GM19467 (cell line): Measurements from ENCODE around the gene TOR1B.
"Not testable (repeated sequence)": the region's sequence is repeated elsewhere in the genome, so short reads cannot be mapped to it uniquely, and the experiment has no call there.

Experiments used
- ATAC-seq: cut with Tn5 transposase; IDR thresholded peaks from one replicate; pipeline ENCODE4 v1.9.1; 2021; ENCODE audit warnings: mild to moderate bottlenecking, moderate library complexity; ENCODE audit not compliant: unreplicated experiment

The TOR1B gene

DNA sequence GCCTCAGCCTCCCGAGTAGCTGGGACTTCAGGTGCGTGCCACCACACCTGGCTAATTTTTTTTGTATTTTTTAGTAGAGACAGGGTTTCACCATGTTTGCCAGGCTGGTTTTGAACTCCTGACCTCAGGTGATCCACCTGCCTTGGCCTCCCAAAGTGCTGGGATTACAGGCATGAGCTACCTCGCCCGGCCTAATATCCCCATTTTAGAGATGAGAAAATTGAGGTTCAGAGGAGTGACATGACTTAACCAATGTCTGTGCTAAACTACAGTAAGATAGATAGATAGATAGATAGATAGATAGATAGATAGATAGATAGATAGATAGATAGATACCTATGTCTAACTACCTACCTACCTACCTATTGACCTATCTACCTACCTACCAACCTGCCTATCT, 26.9 kb upstream of the TOR1B start:
- not testable (repeated sequence) for ATAC-seq

DNA sequence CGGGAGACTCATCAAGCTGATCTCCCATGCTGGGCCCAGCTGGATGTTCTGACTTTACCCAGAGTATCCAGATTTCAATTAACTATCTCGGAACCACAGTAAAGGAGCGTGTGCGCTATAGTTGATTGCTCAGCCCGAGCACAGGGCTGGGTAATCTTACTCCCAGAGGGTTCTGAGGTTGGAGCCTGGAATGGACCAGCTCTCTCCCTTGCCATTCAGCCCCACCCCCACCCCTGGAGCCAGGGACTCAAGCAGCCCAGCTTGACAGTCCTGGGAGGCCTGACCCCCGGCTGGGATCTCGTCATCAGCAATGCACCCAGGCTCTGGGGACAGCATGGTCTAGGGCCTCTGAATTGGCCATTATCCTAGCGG, 26.4 kb upstream of the TOR1B start:
- no peak for ATAC-seq

DNA sequence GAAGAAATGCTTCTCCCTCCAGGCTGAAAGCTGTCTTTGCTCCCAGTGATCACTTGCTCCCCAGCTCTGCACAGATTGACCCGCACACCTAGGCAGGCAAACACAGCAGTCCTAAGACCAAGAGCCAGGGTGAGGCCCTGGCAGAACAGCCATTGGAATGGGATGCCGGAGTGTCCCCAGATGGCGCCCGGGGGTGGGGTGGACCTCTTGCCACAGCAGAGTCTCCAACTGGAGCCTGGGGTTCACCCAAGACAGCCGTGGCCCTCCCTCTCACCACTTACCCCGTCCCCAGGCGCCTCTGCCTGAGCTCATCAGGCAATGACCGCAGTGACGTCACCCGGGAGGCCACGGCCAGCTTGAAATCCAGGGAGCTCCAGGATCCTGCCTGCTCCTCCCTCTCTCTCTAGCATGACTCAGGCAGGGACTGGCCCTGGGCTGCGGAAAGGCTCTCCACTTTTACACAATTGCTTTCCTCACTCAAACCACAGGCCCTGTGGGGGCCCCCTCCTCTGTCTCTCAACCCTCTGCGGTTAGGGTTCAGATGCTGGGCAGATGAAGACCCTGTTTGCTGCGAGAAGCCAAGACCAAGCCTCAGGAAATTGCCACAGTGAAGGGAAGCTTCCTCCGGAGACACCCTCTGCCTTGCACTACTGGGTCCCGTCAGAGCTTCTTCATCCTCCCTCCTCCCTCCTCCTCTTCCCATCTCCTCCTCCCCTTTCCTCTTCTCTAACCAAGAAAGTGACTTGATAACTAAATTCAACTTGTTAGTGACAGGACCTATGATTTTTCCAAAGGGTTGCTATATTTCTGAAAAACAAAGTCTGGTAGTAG, 25.8 kb upstream of the TOR1B start:
- ATAC-seq: no peak

DNA sequence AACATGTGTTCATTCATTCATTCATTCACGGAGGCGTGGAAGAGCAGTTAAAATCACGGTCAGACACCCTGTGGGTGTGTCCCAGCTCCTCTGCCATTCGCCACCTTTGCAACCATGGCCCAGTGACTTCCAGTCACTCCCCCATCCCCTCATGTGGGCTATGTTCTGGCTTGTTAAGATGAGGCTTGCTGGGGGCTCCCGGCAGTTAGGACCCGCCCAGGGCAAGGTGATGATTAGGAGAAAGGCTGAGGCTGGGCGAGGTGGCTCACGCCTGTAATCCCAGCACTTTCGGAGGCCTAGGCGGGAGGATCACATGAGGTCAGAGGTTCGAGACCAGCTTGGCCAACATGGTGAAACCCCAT, 25.2 kb upstream of the TOR1B start:
- ATAC-seq: no peak

DNA sequence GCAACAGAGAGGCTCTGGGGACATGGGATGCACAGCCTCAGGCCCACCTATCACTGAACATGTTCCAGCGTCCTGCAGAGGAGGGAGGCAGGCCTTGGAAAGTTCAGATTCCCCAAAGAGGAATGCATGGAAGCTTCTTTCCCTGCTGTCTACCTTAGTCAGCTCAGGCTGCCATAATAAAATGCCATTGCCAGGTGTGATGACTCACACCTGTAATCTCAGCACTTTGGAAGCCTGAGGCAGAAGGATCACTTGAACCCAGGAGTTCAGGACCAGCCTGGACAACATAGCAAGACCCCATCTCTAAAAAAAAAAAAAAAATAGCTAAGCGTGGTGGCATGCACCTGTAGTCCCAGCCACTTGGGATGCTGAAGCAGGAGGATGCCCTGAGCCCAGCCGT, 24.5 kb upstream of the TOR1B start:
- no peak for ATAC-seq

DNA sequence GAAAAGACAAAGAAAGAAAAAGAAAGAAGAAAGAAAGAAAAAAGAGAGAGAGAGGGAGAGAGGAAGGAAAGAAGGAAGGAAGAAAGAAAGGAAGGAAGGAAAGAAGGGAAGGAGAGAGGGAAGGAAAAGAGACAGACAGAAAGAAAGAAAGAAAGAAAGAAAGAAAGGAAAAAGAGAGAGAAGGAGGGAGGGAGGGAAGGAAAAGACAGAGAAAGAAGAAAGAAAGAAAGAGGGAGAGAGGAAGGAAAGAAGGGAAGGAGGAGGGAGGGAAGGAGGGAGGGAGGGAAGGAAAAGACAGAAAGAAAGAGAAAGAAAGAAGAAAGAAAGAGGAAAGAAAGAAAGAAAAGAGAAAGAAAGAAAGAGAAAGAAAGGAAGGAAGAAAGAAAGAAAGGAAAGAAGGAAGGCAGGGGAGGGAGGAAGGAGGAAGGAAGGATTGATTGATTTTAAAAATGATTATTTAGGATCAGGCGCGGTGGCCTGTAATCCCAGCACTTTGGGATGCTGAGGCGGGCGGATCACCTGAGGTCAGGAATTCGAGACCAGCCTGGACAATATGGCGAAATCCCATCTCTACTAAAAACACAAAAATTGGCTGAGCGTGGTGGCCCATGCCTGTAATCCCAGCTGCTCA, 23.3 kb upstream of the TOR1B start:
- ATAC-seq: no peak

DNA sequence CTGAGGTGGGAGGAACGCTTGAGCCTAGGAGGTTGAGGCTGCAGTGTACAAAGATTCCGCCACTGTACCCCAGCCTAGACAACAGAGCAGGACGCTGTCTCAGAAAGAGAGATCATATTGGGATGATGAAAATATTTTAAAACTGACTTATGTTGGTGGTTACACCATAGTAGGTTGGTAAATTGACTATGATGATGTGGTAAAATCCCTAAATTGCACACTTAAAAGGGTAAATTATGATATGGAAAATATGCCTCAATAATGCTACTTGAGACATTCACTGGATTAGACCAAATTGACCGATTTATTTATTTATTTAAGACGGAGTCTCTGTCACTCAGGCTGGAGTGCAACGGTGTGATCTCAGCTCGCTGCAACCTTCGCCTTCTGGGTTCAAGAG, 21.9 kb upstream of the TOR1B start:
- ATAC-seq: no peak

DNA sequence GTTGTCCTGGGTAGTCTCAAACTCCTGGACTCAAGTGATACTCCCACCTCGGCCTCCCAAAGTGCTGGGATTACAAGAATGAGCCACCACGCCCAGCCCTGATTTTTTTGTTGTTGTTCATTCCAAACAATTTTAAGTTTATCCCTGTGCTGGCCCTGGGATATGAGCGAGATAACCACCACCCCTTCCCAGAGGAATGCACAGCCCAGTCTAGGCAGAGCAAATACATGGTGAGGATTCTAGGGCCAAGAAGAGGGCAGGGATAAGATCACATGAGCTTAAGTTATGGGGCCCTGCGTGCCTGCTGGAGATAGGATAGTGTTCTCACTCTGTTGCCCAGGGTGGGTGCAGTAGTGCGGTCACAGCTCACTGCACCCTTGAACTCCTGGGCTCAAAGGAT, 21.0 kb upstream of the TOR1B start:
- ATAC-seq: no peak

DNA sequence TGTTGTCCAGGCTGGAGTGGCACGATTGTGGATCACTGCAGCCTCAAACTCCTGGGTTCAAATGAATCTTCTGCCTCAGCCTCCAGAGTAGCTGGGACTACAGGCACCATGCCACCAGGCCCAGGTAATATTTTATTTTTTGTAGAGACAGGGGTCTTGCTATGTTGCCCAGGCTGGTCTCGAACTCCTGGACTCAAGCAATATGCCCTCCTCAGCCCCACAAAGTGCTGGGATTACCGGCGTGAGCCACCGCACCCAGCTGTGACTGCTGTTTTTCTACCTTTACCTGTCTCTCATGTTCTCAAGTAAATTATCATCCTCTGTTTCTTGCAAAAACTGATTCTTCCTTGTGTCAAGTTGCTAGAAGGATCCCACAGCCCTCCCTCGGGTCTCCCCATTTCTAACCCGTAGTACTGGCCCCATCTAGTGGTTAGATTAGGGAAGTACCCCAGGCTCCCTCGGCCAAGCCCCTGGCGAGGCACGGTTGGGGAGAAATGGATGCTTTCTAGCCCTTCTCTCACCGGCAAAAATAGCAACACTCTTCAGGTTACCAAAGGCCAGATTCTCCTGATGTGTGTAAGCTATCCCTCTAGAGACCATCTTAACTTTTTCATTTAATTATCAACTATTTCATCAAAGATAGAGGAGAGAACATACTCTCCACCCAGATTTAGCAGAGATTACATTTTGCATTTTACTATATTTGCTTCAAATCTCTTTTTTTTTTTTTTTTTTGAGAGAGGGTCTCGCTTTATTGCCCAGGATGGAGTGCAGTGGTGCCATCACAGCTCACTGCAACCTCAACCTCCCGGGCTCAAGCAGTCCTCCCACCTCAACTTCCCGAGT, 19.2 kb upstream of the TOR1B start:
- ATAC-seq: no peak

DNA sequence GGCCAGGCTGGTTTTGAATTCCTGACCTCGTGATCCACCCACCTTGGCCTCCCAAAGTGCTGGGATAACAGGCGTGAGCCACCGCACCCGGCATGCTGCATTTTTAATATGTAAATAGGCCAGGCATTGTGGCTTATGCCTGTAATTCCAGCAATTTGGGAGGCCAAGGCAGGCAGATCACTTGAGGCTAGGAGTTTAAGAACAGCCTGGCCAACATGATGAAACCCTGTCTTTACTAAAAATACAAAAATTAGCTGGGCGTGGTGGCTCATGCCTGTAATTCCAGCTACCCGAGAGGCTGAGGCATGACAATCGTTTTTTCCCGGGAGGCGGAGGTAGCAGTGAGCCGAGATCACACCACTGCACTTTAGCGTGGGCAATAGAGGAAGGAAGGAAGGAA, 18.0 kb upstream of the TOR1B start:
- not testable (repeated sequence) for ATAC-seq

DNA sequence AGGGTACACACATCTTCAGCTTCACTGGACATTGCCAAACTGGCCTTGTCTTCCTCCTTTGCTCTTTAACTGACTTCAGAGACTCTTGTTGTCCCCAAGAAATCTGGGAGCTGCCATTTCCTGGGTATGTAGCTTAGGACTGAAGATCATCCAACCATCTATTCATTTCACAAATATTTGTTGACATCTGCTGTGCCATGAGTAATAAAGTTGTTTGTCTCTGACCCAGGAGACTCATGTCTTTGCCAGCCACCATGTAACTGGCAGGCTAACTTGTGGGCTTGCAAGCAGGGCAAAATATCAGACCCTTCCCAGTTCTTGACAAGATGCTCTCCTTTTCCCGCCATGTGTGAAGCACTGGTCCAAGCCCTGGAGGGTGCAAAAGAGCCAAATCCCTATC, 17.1 kb upstream of the TOR1B start:
- no peak for ATAC-seq

DNA sequence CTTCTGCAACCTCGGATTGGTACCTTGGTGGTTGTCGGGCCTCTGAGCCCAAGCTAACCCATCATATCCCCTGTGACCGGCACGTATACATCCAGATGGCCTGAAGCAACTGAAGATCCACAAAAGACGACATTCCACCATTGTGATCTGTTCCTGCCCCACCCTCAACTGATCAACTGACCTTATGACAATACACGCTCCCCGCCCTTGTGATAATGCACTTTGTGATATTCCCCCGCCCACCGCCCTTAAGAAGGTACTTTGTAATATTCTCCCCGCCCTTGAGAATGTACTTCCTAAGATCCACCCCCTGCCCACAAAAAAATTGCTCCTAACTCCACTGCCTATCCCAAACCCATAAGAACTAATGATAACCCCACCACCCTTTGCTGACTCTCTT, 16.5 kb upstream of the TOR1B start:
- no peak for ATAC-seq

DNA sequence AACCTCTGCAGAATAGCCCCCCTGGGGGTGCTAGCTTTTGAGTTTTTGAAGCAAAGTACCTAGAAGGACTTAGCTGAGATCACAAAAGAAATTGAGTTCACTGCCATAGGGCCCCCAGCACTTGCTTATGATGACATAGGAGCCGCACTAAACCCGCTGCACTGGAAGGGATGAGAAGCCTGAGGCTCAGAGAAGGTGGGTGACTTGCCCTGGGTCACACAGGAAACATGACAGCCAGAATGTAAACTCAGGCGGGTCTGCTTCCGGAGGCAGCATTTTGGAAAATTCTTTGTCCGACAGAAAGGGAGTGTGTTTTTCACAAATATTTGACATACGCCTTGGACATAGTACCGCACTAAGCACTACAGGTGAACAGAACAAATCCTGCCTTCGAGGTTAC, 8.4 kb upstream of the TOR1B start:
- no peak for ATAC-seq

DNA sequence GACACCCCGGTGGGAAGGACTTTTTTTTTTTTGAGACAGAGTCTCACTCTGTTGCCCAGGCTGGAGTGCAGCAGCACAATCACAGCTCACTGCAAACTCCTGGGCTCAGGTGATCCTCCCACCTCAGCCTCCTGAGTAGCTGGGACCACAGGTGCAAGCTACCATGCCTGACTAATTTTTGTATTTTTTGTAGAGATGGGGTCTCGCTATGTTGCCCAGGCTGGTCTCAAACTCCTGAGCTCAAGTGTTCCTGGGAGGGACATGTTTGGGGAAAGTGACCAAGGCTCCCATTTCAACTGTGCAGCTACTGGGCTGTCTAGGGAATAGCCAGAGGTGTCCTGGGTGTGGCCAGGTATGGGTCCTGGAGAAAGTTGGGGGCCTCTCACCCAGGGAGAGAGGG, 7.0 kb upstream of the TOR1B start:
- ATAC-seq: not testable (repeated sequence)

DNA sequence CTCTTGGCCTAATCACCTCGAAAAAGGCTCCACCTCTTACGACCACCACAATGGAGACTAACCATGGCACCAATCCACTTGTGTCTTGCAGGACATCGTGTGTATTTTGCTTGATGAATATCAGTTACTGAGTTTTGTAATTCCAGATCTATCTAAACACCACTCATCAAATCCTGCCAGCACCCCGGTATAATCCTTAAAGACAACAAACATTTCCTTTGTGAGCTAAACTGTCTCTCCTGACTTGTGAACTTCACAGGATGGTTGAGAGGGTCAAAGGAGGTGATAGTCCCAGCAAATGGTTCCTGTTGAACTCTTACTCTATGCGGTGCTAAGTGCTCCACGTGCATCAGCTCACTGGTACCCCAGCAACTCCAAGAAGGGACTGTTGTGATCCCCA, 4.0 kb upstream of the TOR1B start:
- ATAC-seq: no peak

DNA sequence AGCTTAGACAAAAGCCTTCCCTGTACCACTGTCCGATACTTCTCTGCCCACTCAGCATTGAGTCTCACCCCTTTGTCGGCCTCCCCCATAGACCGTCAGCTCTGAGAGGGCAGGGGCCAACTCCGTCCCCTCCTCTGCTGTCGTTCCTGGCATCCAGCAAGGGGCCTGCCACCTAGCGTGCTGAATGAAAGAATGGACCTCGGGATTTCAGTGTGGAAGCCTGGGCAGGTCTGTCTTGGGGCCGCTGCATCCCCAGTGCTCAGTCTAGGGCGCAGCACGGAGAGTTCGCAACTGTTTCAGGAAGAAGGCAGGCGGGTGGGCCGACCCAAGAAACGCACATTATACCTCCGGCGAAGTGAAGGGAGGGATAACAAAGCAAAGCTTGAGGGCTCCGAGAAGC, 1.5 kb upstream of the TOR1B start:
- ATAC-seq: no peak

DNA sequence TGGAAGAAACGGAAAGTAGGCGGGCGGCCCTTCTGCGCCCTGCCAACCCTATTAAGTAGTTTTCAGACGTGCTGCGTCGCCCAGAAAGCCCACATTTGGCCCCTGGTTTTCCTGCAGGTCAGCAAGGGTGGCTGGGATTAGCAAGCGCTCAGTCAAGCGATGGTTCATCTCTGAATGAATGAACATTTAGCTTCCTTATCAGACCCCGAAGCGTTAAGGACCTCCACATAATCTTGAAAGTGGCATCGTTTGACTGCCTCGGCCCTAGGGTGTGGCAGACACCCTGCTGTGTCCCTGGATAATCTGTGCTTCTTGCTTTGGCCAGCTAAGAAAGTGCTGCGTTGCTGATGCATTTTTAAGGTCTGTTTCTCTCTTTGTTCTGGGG, 684 bp downstream of the TOR1B start:
- no peak for ATAC-seq

DNA sequence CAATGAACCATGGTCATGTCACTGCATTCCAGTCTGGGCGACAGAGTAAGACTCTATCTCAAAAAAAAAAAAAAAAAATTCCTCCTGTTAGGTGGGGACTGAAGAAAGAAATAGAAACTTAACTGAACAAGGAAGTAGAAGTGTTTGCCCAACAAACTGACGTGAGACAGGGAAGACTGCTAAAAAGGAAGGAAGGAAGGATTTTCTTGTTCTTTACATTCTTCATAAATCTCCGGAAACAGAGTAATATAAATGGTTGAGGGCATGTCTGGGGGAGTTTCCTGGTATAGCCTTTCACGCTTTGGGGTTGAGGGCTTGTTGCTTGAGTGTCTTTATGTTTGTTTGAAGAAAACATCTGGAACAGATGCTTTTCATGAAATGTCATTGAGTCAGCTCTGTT, 3.1 kb downstream of the TOR1B start:
- no peak for ATAC-seq

DNA sequence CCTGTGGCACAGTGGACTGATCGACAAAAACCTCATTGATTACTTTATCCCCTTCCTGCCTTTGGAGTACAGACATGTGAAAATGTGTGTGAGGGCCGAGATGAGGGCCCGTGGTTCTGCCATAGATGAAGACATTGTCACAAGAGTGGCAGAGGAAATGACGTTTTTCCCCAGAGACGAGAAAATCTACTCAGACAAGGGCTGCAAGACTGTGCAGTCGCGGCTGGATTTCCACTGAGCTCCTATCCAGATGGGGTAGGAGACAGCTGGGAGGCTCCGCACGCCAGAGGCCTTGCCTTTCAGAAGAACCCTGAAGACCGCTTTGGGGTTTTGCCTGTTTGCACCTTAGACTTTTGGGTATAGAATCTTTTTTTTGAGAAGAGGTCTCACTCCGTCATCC, 6.4 kb downstream of the TOR1B start:
- no peak for ATAC-seq

DNA sequence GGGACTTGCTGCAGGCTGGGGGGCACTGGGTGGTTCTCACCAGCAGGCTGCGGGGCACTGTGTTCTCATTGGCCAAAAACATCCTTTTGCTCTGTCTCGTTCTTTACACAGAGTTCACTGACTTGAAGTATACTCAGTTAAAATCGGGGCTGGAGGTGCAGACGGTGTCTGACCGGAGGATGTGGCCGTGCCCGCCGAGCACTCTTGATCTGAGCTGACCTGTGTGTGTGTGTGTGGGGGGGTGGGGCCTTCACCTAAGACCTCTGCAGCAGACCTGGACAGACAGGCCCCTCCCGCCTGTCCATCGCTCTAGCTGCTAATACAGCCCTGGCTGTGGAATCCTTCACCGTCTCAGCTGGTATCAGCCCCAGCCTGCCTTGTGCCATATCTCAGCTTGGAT, 7.1 kb downstream of the TOR1B start:
- ATAC-seq: no peak

DNA sequence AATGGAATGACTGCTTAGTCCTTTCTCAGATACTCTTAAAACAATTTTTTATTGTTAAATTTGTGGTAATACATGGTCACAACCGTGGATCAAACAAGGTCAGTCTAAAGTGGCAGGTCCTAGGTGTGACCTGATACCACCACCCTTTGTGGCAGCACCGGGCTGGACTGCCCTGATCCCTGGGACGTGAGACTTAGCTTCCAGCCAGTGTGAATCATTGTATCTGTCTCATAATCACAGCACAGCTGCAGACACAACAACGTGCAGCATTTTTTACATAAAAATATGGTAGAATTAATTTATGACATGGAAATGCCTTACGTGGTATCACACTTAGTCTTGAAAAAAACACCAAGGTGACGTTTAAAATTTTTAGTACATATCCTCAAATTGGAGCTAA, 7.8 kb downstream of the TOR1B start:
- no peak for ATAC-seq

DNA sequence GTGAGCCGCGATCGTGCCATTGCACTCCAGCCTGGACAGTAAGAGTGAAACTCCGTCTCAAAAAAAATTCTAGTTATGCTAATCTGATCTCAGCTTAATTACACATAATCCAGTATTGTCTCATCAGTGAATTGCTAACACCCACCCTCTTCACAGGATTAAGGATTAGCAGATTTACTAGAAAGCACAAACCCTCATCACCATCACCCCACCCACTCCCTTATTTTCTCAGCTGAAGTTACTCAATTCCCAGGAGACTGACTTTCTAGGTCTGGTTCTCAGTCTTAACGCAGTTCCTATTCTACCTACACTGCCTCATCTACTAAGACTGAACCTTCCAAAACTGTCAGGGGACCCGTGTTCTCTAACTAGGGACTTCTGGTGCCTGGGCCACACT, 9.0 kb downstream of the TOR1B start:
- no peak for ATAC-seq
